ENCODE data around the gene LARGE2.
"Not testable (repeated sequence)": the region's sequence is repeated elsewhere in the genome, so short reads cannot be mapped to it uniquely, and the experiment has no call there.

LARGE2 gene

DNA sequence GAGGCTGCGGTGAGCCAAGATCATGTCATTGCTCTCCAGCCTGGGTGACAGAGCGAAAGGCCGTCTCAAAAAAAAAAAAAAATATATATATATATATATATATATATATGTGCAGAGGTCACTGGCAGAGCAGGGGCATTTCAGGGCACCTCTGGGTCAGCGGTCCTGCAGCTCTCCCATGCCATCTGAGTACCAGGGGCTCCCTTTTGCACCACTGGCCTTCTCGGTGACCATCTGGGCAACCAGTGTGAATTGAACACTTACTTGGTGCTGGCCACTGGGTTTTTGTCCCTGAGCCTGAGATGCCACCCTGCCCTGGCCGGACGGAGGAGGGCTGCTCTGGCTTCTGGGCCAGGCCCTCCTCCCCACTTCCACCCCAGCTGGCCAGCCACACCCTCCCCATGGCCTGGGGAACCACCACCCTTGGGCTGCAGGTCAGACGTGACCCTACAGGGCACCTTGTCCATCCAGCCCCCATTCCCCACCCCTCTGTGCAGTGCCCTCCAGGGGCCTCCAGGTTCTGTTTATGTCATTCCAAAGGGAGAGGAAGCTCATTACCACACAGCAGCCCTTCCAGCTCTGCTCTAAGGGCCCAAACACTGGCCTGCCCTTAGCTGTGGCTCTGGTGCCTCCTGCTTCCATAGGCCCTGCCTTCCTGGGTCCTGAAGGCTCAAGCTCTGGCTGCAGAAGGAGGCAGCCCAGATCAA, 26.8 kb upstream of the LARGE2 start:
- no peak for DNase-seq (ENCODE audit: low read depth in 1 of 2, low spot score in 1 of 2)

DNA sequence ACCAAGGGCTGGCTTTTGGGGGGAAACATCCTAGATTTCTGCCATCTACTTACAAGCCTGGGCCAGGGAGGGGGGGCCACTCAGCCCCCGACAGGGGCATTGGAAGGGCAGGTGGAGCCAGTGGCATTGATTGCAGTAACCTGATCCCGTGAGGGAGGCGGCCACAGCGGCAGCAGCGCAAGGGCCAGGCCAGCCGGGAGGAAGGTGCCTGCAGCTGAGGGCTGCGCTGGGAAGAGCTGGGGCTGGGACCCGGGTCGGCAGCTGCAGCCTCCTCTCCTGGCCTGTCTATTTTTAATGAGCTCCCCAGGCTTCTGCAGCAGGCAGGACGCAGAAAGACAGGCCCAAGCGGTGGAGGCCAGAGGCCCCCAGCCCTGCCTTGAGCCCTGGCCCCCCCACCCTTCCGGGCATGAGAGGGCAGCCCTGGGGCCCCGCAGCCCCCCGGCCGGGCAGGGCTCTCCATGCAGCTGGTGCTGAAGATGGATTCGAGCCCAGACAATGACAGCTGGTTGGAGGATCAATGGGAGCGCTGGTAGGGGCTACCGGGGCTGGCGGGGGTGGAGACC, 26.0 kb upstream of the LARGE2 start:
- no peak for DNase-seq (ENCODE audit: low read depth in 1 of 2, low spot score in 1 of 2)

- no peak for DNase-seq (ENCODE audit: low read depth in 1 of 2, low spot score in 1 of 2)
Measured at GRCh38 chr11:45897556-45897955, 24.9 kb upstream of the LARGE2 start.

DNA sequence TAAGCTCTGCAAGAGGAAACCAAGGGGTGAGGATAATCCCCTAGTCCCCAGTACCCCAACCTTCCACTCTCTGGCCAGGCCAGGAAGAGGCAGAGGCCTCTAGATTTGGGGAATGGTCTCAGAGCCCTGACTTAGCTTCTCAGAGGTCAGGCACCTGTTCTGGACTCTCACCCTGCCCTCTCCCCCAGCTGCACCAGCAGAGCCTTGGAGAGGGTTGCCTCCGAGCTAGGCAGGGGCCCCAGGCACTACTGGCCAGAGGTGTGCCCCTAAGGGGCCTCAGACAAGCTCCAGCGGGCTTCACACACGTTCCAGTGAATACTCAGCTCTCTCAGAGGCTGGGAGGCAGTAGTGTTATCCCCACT, 23.4 kb upstream of the LARGE2 start:
- DNase-seq (ENCODE audit: low read depth in 1 of 2, low spot score in 1 of 2) = no peak

- DNase-seq (ENCODE audit: low read depth in 1 of 2, low spot score in 1 of 2) = peak; percentile 28 to 42
Measured at GRCh38 chr11:45899448-45900174, 22.8 kb upstream of the LARGE2 start.

GRCh38 chr11:45900175-45900800, 22.2 kb upstream of the LARGE2 start:
- DNase-seq (ENCODE audit: low read depth in 1 of 2, low spot score in 1 of 2) = not testable (repeated sequence)

DNA sequence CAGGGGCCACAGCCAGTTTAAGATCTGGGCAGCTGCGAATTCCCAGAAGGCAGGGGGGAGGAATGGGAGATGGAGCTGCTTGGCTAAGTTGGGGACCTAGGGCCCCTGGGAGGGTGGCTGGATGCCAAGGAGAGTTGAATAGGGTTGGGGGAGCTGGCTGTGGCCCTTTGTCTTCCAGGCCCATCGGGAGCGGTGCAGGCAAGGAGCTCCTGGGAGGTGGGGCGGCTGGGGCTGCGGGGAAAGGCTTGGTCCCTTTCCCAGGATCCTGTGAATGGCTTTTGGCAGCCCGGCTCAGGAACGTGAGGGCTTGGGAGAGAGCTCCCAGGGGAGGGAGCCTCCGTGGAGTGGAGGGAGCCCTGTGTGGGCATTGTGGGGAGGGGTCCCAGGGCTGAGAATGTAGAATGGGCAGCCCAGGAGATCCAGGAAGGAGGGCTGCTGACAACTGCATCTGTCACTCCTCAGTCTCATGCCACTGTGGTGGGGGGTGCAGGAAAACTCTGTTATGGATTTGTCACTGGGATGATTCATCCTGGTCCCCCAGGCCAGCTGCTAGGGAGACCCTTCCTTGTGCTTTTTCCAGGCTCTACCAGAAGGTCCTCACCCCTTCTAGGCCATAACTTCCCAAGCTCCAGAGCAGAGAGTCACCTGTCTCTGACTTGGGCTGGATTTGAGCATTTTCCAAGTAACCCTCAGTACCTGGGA, 21.4 kb upstream of the LARGE2 start:
- no peak for DNase-seq (ENCODE audit: low read depth in 1 of 2, low spot score in 1 of 2)

GRCh38 chr11:45901626-45902025, 20.8 kb upstream of the LARGE2 start:
- no peak for DNase-seq (ENCODE audit: low read depth in 1 of 2, low spot score in 1 of 2)

GRCh38 chr11:45902452-45903380, 19.7 kb upstream of the LARGE2 start:
- no peak for DNase-seq (ENCODE audit: low read depth in 1 of 2, low spot score in 1 of 2)

DNA sequence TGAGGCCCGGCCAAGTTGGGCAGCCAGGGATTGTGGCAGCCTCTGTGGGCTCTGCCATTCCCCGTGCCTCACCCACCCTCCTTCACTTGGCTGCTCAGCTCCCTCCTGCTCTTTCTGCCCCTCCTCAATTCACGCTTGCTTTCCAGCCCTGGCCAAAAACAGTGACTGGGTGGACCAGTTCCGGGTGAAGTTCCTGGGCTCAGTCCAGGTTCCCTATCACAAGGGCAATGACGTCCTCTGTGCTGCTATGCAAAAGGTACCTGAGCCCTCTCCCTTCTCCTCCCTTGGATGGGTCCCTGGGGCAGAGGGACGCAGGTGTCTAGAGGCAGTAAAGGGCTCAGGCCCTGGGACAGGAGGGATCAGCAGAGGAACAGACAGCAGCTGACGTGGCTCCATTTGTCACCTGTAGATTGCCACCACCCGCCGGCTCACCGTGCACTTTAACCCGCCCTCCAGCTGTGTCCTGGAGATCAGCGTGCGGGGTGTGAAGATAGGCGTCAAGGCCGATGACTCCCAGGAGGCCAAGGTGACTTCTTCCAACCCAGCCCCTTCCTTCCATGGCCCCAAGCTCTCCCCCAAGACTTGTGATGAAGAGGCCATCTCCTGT, 18.0 kb upstream of the LARGE2 start:
- DNase-seq (ENCODE audit: low read depth in 1 of 2, low spot score in 1 of 2) = no peak

GRCh38 chr11:45905095-45905494, 17.4 kb upstream of the LARGE2 start:
- no peak for DNase-seq (ENCODE audit: low read depth in 1 of 2, low spot score in 1 of 2)

DNA sequence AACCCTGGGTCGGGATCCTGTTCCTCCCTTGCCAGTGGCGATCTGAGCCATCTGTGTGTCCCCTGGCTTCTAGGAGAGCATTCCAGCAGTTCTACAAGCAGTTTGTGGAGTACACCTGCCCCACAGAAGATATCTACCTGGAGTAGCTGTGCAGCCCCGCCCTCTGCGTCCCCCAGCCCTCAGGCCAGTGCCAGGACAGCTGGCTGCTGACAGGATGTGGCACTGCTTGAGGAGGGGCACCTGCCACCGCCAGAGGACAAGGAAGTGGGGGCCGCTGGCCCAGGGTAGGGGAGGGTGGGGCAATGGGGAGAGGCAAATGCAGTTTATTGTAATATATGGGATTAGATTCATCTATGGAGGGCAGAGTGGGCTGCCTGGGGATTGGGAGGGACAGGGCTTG, 16.9 kb upstream of the LARGE2 start:
- DNase-seq (ENCODE audit: low read depth in 1 of 2, low spot score in 1 of 2) = not testable (repeated sequence)

DNA sequence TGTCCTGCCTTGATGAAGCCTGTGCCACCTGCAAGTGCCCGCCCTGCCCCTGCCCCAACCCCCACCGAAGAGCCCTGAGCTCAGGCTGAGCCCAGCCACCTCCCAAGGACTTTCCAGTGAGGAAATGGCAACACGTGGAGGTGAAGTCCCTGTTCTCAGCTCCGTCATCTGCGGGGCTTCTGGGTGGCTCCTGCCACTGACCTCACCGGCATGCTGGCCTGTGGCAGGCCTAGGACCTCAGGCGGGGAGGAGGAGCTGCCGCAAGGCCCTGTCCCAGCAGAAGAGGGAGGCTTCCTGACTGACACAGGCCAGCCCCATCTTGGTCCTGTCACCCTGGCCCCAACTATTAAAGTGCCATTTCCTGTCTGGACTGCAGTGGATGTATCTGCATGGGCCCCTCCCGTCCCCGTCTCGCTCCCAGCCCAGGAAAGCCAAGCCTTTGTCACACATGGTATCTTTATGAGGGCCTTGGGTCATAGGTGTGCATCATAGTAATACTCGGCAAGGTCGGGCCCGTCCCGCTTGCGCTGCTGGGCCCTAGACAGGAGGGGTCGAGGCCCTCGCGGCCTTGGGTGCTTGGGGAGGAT, 16.3 kb upstream of the LARGE2 start:
- no peak for DNase-seq (ENCODE audit: low read depth in 1 of 2, low spot score in 1 of 2)

- DNase-seq (ENCODE audit: low read depth in 1 of 2, low spot score in 1 of 2) = no peak
Measured at GRCh38 chr11:45906965-45907611, 15.4 kb upstream of the LARGE2 start, which contains the start of gene FREY1. TSS of gene FREY1 (minus strand) at chr11:45907271. CDS start at chr11:45907245, 26 bp downstream.

DNA sequence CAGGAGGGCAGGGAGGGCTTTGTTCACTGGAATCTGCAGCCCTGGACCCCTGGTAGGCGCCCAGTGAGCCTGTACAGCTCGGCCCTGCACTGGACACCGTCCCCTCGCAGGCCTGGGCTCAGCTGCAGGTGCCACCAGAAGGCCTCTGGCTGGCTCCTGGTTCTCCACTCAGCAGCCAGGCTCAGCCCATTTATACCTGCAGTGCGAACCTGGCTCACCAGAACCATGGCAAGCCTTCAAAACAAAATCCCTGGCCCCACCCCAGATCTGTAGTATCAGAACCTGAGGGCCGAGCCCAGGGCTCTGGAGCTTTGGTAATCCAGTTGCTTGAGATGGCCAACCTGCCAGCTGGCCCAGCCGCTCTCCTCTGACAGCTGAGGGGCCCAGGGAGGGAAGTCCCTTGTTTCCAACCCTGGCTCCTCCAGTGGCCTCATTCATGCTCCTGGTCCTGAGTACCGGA, 14.5 kb upstream of the LARGE2 start:
- DNase-seq (ENCODE audit: low read depth in 1 of 2, low spot score in 1 of 2) = no peak

GRCh38 chr11:45909594-45910475, 12.6 kb upstream of the LARGE2 start:
- DNase-seq (ENCODE audit: low read depth in 1 of 2, low spot score in 1 of 2) = no peak

DNA sequence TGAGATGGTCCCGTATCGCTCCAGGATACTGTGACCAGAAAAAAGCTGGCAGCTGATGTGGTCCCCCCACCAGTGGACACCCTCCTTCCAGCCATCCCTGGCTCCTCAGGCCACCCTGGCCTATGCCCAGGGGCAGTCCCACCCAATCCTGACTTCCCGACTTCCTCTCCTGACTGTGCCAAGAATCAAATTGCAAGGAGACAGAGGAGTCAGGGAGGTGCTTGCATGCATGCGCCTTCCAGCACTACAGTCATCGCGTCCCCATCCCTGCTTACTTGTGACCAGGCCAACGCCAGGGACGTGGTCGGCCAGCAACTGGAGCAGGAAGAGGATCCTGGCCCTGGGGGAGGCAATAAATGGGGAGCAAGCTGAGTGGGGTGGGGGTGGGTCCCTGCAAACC, 11.8 kb upstream of the LARGE2 start:
- no peak for DNase-seq (ENCODE audit: low read depth in 1 of 2, low spot score in 1 of 2)

DNA sequence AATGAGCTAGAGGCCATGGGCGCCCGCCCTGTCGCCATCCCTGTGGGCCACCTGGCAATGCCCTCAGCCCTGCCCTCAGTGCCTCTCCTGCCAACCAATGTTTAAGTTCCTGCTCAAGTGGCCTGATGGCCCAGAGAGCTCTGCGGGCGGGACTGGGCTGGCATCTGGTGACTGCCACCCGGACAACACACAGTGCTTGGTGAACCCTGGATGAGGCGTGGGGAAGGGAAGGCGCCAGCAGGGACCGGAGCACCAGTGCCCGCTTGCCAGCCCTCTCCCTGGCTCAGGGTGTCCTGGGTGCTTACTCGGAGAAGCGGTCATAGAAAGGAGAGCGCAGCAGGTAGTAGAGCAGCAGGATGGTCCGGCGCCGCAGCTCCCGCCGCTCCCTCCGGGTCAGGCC, 8.9 kb upstream of the LARGE2 start:
- DNase-seq (ENCODE audit: low read depth in 1 of 2, low spot score in 1 of 2) = no peak

Measured in activated CD4-positive, alpha-beta T cell treated with anti-CD3 and anti-CD28 coated beads, Interleukin-2, amount 50 U/mL, for 24 hours (primary cell).